Epithelial cell of prostate (primary cell): ENCODE measurements around the gene FNBP1.
A peak's percentile ranks its signal among the peaks of the same experiment; 100 is the strongest.
"Not testable (repeated sequence)": the region's sequence is repeated elsewhere in the genome, so short reads cannot be mapped to it uniquely, and the experiment has no call there.

Experiments
- DNase-seq: peaks from one replicate; pipeline ENCODE4 v3.0.0-alpha.2; 2011; ENCODE audit warnings: low read depth, low spot score
- H3K27ac ChIP-seq: fragments of 450-650 bp; 2 replicates; pipeline ENCODE4 v1.5.1; 2017; ENCODE audit warnings: mild to moderate bottlenecking

The FNBP1 gene

DNA sequence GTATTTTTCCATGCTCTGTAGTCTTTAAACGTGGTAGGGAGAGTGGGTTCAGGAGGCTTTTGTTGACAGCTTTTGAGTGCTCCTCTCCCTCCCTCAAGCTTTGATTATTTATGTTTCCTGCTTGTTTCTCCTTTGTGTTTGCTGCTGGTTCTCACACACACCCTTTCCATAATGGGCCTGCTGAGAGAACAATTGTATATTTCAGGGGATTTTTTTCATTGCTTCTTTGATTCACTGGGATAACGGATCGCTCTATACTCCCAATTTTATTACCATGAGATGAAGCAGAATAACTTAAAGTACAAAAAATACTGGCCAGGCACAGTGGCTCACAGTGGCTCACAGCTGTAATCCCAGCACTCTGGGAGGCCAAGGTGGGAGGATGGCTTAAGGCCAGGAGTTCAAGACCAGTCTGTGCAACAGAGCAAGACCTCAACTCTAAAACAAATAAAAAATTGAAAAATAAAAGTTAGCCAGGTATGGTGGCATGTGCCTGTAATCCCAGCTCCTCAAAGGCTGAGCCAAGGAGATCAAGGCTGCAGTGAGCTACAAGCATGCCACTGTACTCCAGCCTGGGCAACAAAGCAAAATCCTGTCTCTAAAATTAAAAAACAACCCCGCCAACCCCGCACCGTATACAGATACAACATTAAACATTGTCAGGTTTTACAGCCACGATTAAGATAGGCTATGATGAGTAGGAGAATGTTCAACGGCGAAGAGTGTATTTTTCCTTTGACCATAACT, 140.8 kb downstream of the FNBP1 start:
- no peak overlapping the region for H3K27ac ChIP-seq
- no peak for DNase-seq

DNA sequence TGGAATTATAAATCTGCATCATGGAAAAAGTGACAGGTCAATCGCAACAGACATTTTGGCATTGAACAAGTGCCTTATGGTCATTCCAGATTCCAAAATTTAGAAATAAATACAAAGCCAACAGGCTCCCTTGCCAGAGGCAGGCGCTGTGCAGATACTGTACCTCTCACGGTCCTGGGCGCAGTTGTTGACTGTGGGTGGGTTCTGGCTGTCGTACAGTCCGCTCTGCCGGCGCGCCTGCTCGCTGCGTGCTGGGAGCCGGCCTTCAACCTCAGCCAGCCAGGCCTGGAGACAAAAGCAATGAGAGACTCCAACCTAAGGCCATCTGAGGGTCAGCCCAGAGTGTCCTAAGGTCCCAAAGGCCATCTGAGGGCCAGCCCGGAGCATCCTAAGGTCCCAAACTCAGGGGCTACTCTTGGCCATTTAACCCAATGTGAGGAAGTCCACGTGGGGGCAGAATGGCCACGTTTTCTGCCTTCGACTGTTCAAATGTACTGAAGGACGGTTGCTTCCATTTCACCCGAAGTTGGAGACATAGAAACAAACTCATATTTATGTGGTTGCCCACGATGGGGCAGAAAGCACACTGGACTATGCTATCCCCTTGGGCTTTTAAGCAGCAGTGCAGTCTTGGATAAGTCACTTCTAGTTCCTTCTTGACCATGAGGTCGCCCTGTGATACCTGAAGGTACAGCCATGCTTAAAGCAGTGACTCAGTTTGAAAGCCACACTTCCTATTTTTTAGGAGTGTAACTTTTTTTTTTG, 142.5 kb downstream of the FNBP1 start:
- no peak for DNase-seq
- peak overlapping the region; percentile 20 for H3K27ac ChIP-seq

DNA sequence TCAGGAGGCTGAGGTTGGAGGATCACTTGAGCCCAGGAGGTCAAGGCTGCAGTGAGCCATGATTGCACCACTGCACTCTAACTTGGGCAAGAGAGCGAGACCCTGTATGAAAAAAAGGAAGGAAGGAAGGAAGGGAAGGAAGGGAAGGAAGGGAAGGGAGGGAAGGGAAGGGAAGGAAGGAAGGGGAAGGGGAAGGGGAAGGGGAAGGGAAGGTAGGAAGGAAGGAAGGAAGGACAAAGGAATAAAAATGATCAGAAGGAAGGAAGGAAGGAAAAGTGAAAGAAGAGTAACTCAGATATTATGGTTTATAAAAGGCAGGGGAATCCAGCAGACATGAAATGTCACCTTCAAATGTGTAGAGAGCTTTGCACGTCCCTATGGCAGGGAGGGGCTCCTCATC, 143.4 kb downstream of the FNBP1 start:
- DNase-seq, result no peak
- H3K27ac ChIP-seq, result no peak overlapping the region

DNA sequence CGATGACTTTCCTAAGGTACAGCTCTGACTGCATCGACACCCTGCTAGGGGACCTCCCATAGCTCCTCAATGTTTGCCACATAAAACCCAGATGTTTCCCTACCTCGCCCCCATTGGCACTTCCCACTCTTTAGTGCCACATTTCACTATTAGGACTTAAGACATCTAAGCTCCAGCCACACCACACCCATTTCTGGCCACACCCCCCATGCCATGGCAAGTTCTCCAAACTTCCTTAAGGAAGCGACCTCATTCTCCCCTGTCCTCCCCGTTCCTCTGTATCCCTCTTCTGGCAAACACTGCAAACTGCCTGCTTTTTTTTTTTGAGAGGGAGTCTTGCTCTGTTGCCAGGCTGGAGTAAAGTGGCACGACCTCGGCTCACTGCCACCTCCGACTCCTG, 144.8 kb downstream of the FNBP1 start:
- no peak for DNase-seq
- H3K27ac ChIP-seq, result no peak overlapping the region

DNA sequence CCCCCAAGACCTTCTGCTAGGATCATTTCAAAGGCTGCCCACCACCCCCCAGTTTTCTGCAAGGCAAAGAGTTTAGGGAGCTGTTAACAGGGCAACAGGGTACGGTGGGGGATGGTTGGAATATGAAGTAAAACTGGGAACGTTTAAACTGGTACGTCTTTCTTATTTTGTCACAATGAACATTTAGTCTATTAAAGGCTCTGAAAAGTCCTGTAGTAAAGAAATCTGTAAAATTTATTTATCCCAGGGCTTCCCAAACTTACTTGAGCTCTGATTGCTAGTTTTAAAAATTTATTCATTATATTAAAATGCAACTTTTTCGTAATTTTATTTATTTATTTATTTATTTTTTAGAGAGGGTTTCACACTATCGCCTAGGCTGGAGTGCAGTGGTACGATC, 145.7 kb downstream of the FNBP1 start:
- DNase-seq, result no peak
- no peak overlapping the region for H3K27ac ChIP-seq

DNA sequence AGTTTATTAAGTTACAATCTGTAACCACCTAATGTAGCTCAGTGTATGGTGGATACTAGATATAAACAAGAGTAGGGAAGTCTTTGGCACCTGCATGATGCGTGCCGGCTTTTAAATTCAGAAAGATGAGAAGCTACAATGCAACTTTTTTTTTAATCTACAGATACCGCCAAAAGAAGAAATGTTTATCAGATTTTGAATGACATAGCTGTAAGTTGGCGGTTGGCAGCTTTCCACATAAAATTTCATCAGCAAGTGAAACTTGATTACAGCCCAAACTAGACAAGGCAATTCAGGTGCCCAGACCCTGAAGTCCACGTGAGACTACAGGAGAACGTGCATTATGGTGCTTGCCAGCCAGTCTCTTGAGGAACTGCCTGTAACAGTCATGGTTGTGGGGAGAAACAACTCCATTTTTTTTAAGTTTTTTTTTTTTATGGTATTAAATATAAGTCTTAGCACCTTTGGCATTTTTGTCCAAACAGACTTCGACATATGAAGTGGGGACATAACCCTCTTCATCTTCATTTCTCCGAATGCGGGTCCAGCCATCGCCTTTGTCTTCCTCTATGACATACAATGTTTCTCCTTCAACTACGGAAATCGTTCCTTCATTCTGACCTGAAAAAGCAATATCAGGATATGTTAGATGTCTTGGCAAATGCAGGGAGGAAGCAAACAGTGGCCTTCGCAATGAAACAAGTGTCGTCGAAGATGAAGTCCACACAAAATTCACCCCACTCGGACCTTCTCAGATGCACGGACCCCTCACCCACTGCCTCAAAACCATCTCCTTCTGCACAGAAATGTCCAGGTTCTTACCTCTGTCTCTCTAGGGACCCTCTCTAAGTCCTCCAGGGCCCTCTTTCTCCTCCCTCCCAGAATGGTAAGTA, 147.4 kb downstream of the FNBP1 start:
- no peak for DNase-seq
- H3K27ac ChIP-seq, result no peak overlapping the region

DNA sequence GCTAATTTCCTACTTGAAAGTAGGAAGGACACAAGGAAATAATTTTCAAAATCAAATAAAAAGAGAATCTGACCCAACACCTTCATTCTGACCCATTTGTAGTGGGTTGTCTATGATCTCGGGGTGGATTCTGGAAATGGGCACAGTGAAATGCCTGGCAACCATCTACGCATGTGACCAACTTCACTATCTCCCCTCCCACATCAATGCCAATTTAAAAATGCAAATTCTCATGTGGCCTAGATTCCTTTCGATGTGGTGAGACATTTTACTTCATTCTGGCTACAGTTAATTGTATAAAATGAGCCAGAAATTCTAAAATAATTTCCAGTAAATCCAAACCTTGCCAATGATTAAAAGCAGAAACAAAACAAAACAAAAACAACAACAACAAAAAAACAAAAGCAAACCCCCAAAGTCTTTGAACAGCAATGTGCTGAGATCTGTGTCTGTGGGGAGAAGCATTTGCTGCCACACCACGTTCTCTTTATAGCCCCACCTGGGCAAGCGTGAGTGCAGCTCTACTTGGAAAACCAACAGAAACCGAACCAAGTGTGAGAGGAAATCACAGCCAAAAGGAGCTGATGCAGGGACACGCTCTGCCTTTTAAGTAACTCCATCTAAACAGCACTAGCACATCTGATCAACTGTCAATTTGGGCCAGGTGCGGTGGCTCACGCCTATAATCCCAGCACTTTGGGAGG, 148.7 kb downstream of the FNBP1 start:
- H3K27ac ChIP-seq, result no peak overlapping the region
- DNase-seq, result no peak

DNA sequence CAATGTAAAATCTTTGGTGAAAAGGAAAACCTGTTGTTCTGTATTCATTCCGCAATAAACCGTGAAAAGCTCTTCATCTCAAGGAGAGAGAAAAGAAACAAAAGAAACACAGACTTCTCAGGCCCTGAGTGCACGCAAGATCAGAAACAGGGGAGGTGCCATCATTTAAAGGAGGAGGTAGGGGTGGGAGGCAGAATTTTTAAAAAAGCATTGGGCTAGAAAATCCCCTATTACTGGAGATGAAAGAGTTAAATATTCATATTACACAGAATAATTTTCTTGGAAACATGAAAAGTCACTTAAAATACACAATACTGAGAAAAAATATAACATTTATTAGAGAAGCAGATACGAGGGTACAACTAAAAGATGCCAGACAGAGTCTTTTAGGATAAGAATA, 151.4 kb downstream of the FNBP1 start:
- no peak for DNase-seq
- H3K27ac ChIP-seq, result no peak overlapping the region

DNA sequence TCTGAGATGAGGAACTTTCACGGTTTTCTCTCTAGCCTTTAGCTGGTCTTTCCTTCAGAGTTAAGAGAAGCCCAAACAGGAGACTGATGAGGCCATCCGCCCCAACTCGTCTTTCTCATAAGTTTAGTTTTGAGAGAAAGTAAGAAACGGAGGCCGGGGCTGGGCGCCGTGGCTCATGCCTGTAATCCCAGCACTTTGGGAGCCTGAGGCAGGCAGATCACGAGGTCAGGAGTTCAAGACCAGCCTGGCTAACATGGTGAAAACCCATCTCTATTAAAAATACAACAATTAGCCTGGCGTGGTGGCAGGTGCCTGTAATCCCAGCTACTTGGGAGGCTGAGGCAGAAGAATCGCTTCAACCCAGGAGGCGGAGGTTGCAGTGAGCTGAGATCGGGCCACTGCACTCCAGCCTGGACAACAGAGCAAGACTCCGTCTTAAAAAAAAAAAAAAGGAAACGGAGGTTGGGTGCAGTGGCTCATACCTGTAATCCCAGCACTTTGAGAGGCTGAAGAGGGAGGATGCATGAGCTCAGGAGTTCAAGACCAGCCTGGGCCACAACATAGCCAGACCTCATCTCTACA, 152.2 kb downstream of the FNBP1 start:
- H3K27ac ChIP-seq, DNase-seq: not testable (repeated sequence)

DNA sequence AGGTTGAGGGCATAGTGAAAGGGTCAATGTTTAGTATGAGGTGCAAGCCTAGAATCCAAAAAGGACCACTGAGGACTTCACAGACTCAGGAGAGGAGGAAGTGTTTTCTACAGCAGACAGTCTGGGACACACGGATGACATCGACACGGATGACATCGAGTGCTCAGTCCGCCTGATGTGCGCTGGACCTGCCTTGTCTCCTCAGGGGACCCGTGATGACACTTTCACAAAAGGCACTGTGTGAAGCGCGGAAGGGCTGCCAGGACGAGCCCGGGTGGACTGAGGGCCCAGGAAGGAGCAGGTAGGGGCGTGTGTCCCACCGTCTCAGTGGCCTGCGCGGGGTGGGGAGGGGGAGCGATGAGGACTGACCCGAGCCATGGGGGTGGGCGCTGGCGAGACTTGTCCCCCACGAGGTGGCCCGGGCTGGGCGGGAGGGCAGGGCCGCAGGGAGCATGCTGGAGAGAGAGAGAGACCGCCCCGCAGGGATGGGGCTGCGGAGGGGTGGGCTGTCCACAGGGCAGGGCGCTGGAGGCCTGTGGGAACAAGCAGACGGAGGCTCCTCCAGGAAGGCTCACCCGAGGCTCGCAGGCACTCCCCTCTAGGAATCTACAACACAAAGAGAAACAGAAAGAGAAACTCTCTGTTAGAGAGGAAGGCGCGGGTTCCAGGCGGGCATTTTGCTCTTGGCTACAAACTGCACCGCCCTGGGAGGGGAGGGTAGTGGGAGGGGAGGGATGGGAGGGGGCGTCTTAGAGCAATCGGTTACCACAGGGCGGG, 152.9 kb downstream of the FNBP1 start:
- DNase-seq, result no peak
- no peak overlapping the region for H3K27ac ChIP-seq

DNA sequence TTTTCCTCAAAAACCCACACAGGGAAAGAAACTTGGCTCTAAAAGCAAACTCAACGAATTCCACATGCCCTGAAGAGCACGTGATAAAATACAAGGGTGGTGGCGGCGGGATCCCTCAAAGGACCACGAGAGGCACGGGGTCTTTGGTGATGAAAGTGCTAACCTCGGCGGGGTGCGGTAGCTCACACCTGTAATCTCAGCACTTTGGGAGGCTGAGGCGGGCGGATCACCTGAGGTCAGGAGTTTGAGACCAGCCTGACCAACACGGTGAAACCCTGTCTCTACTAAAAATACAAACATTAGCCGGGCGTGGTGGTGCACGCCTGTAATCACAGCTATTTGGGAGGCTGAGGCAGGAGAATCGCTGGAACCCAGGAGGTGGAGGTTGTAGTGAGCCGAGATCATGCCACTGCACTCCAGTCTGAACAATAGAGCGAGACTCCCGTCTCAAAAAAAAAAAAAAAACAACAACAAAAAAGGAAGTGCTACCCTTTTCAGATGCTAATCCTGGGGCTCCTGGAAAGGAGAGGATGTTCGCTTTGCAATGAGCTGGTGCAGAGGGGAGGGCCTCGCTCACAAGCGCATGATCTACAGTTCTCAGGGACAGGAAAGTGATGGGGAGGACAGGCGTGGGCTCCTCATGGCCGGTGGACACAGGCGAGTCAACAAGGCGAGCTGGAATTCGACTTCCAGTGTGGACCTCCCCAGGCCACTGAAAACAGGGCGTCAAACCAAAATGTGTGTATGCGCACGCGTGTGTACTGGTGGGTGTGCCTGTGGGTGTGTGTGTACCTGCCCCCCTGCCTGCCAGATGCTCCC, 153.7 kb downstream of the FNBP1 start:
- H3K27ac ChIP-seq, result no peak overlapping the region
- DNase-seq, result no peak

DNA sequence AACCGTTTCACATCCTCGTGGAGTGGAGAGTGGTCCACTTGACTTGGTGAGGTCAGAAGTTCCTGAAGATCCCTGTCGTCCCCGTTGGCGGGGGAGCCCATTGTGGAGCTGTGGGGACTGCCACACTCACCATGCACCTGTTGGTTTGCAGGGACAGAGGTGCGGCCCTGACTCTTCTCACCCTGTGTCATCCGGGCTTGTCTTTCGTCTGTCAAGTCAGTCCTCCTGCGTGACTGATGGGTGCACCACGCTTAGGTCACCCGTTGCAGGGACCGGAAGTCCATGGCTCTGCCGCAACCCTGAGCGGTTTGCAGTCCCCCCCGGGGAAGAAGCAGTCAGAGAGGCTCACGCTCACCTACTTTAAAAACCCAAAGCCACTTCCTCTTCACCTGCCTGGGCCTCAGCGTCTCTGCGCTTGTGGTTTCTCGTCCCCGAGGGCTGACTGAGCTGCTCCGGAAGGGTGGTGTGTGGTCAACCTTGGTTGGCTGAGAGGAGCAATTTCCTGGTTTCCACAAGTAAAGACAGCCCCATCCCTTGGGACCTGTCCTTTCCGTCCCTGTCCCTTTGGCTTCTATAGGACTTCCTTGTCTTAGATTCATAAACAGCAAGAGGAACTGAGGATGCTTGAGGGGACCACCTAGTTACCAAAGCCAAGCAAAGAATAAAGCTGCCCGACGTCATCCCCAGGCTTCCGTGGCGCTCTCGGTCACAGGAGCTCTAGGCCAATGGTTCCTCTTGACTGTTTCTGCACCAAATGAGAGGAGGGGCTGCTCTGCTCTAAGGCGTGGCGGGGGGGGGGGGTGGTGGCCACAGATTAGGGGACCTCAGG, 154.5 kb downstream of the FNBP1 start:
- DNase-seq, result no peak
- no peak overlapping the region for H3K27ac ChIP-seq

DNA sequence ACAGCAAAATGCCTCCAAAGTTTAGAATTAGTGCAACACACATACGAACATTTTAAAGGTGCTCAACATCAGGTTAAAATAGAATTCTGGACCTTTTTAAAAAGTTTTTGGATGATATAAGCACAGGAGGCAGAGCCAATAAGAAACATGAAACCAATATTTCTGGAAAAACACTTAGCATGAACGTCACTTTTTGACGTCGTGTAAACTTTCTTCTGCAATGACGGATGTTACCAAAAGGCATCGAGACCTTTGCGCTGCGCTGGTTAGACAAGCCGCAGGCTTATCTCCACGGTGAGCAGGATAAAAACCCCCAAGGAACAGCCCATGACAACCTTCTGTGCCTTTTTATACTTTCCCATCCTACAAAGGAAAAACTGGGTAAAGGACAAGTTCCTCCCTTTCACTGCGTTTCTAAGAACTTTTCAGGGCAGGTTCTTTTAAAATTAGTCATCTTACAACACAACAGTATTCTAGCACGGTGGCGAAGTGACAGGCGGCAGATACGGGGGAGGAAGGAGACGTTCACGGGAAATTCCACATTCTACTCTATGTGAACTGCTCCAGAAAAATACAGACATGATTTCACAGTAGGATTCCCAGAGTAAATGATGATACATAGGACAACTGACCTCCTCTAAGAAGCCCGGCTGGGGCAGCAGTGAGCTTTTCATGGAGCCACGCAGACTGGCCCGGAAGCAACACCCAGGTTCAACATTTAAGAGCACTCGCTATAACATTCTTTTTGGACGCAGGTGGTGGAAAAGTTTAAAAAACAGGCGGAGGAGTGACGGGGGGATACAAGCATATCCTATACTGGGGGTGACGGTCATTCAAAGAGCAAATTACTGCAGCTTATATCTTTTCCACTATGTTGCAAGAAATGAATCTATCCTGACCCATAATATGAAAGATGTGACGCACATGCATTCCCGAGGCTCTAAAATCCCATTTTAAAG, 155.4 kb downstream of the FNBP1 start:
- DNase-seq, result no peak
- H3K27ac ChIP-seq, result no peak overlapping the region

DNA sequence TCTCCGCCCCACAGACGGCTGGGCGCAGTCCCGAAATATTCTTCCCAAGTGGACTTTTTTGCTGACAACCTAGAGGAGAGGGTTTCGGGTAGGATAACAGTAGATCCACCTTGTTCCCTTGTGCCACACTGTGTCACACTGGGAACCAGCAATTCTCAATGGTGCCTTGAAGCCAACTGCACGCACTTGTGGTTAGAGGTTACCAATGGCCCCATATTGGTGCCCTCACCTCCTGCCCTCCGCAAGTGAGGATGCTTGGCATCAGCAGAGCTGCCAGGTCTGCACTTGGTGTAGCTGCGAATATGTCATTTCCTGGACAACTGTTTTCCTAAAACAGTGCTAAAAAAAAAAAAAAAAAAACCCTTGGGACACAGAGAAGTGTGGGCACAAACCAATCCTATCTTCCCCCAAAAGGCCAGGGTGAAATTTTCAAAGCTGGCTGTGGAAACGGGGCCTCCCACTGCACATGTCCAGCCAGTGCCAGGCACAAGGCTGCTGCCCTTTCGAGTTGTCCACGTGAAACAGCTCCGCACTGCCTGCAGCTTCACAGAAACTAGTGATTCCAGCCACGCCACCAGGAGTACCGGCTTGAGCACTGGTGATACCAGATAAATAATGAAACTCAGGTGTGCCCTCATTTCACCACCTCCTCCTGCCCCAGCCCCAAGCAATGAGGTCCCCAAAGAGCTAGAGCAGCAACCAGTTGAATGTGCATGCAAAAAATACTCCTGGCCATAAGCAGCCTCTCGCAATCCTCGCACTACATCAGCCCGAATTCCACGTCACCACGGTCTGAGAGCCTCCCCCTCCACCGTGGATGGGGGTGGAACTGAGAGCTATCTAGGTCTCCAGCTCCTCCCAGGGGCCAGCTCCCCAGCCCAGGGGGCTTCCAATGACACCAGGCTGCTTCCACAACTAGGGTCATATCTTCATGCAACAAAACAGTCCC, 156.5 kb downstream of the FNBP1 start:
- H3K27ac ChIP-seq, result peak overlapping the region; percentile 65
- no peak for DNase-seq

DNA sequence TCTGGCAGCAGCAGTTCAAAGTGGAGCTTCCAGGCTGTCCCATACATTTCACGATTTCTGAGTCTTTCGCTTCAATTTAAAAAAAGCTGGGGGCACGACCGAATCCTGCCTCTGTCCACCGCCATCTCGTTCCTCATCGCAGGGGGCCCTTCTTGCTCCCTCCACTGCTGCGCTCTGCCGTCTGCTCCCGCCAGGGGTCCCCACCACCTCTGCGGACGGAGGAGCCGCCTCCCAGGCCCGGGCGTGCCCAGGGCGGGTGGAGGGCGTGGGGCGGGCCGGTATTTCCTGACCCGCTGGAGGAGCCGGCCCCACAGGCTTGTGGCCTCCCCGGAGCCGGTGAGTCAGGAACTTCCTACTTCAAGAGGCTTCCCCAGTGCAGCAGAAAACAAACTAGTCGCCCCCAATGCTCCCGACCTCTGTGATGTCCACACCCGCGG, 157.3 kb downstream of the FNBP1 start:
- H3K27ac ChIP-seq, result peak overlapping the region; percentile 65
- peak; percentile 70 for DNase-seq
